HFF-Myc (cell line): ENCODE data around the gene PTPRCAP.

ENCODE experiments used
- DNase-seq: peaks from one replicate; pipeline ENCODE4 v3.0.0-alpha.2; 2011; ENCODE audit warnings: low read depth; ENCODE audit errors: extremely low read depth
- H3K4me3 ChIP-seq: replicated peaks from 2 replicates; pipeline ENCODE4 v1.5.1; 2011; ENCODE audit warnings: low read depth, mild to moderate bottlenecking, control low read depth, low read length
- TF ChIP-seq, protein P1 (sequence below): IDR thresholded peaks from 2 replicates; pipeline ENCODE4 v1.5.1; 2012; ENCODE audit warnings: mild to moderate bottlenecking, low read depth, low read length, control low read depth; ENCODE audit errors: missing control alignments

The PTPRCAP gene

DNA sequence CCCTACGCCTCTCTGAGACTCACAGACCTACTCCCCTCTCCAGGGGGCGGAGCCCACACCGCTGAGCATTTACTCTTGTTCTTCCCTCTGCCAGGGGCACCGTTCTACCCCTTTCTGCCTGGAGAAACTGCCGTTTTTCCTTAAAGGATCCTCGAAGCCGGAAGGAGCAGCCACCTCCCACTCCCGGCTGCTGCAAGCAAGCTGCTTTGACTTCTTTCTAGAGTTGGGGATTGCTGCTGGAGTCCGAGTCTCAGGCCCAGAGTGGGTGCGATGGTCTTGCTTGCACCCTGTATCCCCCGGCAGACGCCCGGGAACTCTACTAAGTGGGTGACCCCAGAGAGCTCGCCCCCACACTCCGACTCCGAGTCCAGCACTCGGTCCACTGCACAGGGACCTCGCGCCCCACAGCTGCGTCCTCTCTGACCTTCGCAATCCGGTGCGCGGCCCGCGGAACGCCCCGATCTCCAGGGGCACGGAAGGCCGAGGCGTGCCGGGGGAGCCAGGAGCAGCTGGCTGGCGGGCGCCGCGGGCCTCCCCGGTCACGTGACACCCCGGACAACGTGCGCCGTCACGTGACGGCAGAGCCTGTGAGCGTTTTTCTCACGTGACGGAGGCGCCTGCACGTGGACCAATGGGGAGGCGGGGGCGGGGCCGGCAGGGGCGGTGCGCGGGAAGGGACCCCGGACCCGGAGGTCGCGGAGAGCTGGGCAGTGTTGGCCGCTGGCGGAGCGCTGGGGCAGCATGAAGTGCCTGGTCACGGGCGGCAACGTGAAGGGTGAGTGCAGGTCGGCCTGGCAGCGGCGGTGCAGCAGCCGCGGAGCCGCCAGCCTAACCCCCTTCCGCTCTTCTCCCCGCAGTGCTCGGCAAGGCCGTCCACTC is 45.9 kb downstream of the PTPRCAP start, which contains the start of gene RAD9A:
Gene RAD9A (plus strand): TSS at position 683 of the 879 bp plus-strand sequence. CDS start 59 bp downstream, at position 742.
- peak; percentile 65 for DNase-seq
- peak within 1 kb of the TSS; percentile 88 for H3K4me3 ChIP-seq
- TF ChIP-seq, protein P1, sequence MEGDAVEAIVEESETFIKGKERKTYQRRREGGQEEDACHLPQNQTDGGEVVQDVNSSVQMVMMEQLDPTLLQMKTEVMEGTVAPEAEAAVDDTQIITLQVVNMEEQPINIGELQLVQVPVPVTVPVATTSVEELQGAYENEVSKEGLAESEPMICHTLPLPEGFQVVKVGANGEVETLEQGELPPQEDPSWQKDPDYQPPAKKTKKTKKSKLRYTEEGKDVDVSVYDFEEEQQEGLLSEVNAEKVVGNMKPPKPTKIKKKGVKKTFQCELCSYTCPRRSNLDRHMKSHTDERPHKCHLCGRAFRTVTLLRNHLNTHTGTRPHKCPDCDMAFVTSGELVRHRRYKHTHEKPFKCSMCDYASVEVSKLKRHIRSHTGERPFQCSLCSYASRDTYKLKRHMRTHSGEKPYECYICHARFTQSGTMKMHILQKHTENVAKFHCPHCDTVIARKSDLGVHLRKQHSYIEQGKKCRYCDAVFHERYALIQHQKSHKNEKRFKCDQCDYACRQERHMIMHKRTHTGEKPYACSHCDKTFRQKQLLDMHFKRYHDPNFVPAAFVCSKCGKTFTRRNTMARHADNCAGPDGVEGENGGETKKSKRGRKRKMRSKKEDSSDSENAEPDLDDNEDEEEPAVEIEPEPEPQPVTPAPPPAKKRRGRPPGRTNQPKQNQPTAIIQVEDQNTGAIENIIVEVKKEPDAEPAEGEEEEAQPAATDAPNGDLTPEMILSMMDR = no peak

DNA sequence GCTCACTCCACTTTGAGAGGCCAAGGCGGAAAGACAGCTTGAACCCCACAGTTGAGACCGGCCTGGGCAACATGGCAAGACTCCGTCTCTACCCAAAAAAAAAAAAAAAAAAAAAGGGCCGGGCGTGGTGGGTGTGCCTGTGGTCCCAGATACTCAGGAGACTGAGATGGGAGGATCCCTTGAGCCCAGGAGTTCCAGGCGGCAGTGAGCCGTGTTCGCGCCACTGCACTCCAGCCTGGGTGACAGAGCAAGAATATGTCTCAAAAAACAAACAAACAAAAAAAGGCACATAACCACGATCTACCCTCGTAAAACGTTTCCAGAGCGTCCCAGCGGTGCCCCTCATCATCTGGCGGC is 46.6 kb downstream of the PTPRCAP start:
- H3K4me3 ChIP-seq = peak overlapping the region; percentile 88
- TF ChIP-seq, protein P1 = no peak
- no peak for DNase-seq

DNA sequence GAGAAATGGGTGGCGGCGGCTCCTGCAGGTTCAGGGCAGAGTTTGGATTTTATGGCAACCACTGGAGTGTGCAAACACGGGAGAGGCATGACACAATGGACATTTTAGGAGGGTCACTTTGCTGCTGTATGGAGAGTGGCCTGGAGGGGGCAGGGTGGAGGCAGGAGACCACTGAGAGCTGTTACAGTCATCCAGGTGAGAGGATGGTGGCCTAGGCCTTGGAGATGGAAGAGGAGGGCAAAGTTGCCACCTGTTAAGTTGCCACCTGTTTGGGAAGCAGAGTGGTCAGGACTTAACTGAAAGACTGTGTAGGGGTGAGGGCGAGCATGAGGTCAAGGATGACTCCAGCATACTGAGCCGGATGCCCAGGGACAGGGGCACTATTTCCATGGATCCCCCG is 48.0 kb downstream of the PTPRCAP start:
- no peak for DNase-seq
- H3K4me3 ChIP-seq = no peak overlapping the region
- TF ChIP-seq, protein P1 = peak; percentile 68

DNA sequence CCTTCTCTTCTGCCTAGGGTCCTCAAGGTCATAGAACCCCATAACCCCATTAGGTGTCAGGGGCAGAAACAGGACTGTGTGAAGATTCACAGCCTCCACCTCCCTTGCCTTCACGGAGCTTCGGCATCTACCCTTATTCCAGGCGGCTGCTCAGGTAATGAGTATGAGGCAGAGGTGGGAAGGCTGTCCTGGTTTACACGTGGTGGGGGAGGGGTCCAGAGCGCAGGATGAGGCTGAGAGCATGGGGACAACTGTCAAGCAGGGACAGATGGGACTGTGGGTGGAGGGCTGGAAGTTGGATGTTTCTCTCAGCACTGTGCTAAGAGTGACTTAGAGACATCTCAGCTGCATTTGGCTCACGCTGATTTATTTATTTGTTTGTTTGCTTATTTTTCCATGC is 50.0 kb downstream of the PTPRCAP start:
- no peak for DNase-seq
- TF ChIP-seq, protein P1 = no peak
- no peak overlapping the region for H3K4me3 ChIP-seq

DNA sequence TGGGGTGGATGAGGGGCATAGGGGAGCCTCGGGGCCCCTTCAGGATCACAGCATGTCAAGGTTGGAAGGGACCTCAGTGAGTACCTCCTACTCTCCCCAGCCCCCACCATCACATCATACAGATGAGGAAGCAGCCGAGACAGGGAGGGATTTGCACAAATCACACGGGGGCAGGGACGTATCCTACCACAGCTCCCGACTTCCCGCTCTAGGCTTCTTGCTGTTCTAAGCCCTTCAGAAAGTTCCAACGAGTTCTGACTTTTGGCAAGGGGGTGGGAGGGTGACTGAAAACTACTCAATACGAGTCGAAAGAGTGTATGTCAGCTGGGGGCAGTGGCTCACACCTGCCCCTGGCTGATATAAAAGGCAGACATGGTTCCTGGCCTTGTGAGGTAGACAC is 50.4 kb downstream of the PTPRCAP start:
- DNase-seq = no peak
- TF ChIP-seq, protein P1 = no peak
- no peak overlapping the region for H3K4me3 ChIP-seq
